GM19395 (cell line): ENCODE measurements around the gene PBLD.
"Not testable (repeated sequence)": the region's sequence is repeated elsewhere in the genome, so short reads cannot be mapped to it uniquely, and the experiment has no call there.

Experiments
- ATAC-seq: cut with Tn5 transposase; IDR thresholded peaks from one replicate; pipeline ENCODE4 v1.9.1; 2021; ENCODE audit warnings: mild to moderate bottlenecking, moderate library complexity; ENCODE audit not compliant: unreplicated experiment

Gene PBLD

DNA sequence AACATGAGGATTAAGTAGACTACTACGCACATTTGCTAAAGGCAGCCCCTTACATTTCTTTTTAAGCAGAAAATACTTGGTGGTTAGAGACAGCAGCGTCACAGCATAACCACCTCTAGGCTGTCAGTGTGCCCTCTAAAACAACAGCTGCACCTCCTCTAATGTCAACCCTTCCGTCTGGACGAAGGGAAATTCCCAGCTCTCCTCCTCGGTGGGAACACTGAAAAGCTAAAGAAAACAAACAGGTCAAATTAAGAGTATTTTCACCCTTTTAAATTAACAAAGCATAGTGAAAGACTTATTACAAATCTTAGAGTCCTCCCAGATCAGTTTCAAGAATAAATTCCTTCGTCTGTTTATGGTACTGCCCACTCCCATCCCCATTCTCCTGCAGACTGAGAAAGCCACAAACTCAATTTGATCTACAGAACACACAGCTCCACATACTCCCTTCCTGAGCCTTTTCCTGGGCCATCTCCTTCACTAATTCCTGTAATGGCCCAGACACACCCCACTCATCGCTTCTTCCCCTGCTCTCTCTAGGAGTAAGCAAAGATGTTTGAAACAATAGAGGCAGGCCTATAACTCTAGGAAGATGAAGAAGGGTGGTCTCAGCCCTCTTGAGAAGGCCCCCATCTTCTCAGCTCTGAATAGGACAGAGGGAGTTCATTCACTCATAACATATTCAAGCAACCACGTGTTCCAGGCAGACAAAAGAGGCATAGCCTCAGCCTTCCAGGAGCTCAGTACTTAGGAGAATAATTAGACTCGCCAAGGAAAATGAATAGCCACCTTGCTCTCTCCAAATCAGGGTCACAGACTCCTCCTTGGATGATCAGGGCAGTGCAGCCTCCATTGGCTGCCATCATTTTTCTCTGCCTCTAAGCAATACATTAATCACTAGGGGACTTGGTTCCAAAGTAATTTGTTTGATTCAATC, 48.4 kb downstream of the PBLD start:
- ATAC-seq: no peak

- no peak for ATAC-seq
Observed at GRCh38 chr10:68280758-68281157, 52.0 kb downstream of the PBLD start.

DNA sequence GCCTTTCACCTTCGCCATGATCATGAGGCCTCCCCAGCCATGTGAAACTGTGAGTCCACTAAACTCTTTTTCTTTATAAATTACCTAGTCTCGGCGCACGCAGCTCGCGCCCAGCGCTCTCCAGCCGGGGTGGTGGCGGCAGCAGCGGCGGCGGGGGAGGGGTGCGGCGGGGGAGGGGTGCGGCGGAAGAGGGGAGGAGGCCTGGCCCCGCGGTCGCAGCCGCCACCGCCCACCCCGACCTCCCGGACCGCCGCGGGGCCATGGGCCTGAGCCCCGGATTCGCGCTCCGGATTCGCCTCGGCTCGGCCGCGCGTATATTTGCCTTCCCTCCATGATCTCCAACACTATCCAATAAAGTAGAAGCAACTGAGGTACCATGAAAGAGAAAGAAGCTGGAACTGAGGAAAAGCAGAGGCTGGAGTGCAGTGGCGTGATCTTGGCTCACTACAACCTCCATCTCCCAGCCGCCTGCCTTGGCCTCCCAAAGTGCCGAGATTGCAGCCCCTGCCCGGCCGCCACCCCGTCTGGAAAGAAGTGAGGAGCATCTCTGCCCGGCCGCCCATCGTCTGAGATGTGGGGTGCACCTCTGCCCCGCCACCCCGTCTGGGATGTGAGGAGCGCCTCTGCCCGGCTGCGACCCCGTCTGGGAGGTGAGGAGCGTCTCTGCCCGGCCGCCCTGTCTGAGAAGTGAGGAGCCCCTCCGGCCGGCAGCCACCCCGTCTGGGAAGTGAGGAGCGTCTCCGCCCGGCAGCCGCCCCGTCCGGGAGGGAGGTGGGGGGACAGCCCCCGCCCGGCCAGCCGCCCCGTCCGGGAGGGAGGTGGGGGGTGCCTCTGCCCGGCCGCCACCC, 53.6 kb downstream of the PBLD start:
- not testable (repeated sequence) for ATAC-seq

GRCh38 chr10:68277814-68278213, 54.9 kb downstream of the PBLD start:
- not testable (repeated sequence) for ATAC-seq

- no peak for ATAC-seq
Observed at GRCh38 chr10:68276224-68276623, 56.5 kb downstream of the PBLD start.

DNA sequence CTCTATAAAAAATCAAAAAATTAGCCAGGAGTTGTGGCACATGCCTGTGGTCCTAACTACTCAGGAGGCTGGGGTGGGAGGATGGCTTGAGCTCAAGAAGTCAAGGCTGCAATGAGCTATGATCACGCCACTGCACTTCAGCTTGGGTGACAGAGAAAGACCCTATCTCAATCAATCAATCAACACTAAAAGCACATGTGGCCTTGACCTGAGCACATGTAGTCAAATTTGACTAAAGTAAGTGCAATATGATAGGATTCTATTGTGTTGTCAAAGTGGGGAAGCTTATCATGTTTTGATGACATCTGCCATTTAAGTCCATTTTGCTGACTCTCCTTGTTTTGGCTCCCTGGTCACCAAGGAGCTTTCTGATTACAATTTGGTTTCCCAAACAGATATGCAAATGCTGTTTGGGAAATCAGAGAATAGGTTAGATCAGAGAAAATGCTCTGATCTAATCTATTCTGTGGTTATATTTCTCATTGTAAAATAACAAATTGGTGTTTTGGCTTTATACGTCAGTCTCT, 57.1 kb downstream of the PBLD start:
- no peak for ATAC-seq

GRCh38 chr10:68272833-68273232, 59.9 kb downstream of the PBLD start:
- no peak for ATAC-seq

DNA sequence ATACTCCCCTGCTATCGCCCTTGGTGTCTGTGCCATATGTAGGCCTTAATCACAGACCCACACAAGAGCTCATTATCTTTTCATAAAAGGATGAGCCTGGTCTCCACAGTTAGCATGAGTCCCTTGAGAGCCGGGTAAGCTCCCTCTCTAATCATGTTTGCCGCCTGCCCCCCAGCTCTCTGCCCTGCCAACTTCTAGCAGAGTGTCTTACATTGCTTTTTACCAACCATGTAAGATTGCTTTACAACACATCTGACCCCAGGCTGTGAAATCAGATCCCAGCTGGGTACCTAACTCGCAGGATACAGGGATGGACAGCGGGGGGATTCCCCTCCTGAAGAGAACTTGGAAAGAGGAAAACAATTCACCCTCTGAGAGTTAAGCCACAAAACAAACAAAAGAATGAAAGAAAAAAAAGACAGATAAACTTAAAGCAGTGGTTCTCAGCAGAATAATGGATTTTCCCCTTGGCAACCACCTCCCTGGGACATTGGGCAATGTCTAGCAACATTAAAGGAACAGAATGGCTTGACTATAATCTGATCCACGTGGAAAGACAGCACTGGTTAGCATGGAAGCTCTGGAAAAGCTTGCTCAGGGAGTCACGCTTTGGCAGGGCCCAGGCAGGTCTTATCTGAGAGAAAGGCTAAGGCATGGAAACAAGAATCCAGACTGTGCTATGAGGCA, 61.4 kb downstream of the PBLD start:
- no peak for ATAC-seq

- no peak for ATAC-seq
Observed at GRCh38 chr10:68269562-68270290, 63.0 kb downstream of the PBLD start.

- no peak for ATAC-seq
Observed at GRCh38 chr10:68261132-68261856, 71.4 kb downstream of the PBLD start.

GRCh38 chr10:68253346-68253745, 79.4 kb downstream of the PBLD start:
- no peak for ATAC-seq

- peak; percentile 66 for ATAC-seq
Observed at GRCh38 chr10:68251625-68252495, 80.9 kb downstream of the PBLD start.

GRCh38 chr10:68251151-68251550, 81.6 kb downstream of the PBLD start:
- no peak for ATAC-seq

DNA sequence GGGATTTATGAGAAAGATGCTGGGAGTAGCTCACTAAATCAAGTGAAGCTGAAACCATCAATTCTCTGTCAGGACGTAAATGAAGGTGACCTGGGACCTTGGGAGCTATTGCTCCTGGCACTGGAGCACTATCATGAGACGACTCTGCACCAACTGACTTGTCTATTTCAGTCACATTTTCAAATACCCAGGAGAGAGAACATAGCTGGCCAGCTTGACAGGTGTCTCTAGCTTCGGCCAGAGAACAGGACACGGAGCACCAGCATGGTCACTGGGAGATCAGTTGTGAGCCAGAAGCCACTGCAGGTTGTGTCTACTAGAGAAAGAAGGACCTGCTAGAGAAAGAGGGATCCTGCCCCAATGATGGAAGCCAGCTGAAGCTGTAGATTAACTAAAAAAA, 83.4 kb downstream of the PBLD start:
- no peak for ATAC-seq

DNA sequence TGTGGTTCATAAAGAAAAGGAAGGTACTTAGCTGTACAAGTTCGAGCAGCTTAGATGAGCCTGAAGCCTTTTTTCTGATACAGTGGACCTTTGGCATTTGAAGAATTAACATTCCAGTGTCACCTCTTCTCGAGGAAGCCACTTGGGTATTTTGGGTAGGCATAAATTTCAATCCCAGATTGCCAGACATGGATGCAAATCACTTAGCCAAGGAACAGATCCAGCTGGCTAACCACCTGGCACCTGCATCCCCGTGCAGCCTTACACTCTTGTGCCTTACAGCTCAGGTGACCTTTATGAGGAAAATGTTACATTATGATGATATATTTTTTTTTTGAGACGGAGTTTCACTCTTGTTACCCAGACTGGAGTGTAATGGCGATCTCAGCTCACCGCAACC, 84.8 kb downstream of the PBLD start:
- ATAC-seq: no peak

DNA sequence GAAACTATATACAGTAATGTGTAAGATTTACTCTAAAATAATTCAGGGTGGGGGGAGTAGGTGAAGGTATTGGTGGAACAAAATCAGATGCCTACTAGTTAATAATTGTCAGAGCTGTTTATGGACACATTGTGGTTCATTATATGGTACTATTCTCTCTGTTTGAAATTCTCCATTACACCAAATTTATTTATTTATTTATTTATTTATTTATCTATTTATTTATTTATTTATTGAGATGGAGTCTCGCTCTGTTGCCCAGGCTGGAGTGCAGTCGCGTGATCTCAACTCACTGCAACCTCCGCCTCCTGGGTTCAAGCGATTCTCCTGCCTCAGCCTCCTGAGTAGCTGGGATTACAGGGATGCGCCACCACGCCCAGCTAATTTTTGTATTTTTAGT, 86.3 kb downstream of the PBLD start:
- ATAC-seq: not testable (repeated sequence)

- ATAC-seq: no peak
Observed at GRCh38 chr10:68242051-68242450, 90.7 kb downstream of the PBLD start.

DNA sequence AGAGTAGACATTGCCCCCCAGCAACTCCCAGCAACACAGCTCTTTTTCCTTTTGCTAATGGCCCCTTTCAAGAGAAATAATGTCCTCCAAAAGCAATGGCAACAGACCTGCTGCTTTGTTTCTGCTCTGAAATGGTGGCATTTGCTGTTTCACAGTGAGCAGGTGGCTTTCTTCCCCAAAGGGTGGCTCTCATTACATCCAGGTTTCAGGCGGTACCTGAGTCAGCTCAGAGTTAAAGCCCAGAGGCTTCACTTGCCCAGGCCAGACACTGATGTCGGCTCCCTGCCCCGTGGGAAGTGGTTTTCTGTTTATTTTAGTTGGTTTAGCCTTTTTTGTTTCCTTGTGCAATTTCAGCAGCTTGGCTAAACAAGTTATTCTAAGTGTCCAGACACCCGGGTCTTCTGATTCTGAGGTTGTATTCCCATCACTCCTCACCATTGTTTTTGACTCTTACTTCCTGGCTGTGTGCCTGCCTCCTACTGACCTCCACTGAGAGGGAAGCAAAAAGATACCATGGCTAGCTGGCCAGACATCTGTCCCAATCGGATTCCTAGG, 93.1 kb downstream of the PBLD start:
- no peak for ATAC-seq
